GM12878 (cell line): ENCODE measurements around the gene RCC1. TPM values are rescaled to one million over a fixed set of nuclear protein-coding genes. Genes with fewer than 3 reads are reported as not detected.
A peak's percentile ranks its signal among the peaks of the same experiment; 100 is the strongest.

Source experiments
- ATF7 ChIP-seq: fragments of 450-650 bp; IDR thresholded peaks from 2 replicates; pipeline ENCODE4 v1.6.1; 2016; ENCODE audit warnings: low read depth, mild to moderate bottlenecking
- BHLHE40 ChIP-seq, 2 experiments: fragments of 450-650 bp in 1 of 2; IDR thresholded peaks; 2 replicates each; pipeline ENCODE4 v1.6.1; 2011 to 2017; ENCODE audit warnings: low read depth in 2 of 2, borderline replicate concordance in 1 of 2, improper control_type of control experiment in 1 of 2, low read length in 1 of 2, mild to moderate bottlenecking in 1 of 2
- BMI1 ChIP-seq: fragments of 450-650 bp; IDR thresholded peaks from 2 replicates; pipeline ENCODE4 v1.6.1; 2016; ENCODE audit warnings: mild to moderate bottlenecking, moderate library complexity, borderline replicate concordance
- CREB1 ChIP-seq: IDR thresholded peaks from 2 replicates; pipeline ENCODE4 v1.6.1; 2012; ENCODE audit warnings: low read depth, mild to moderate bottlenecking, inconsistent platforms
- EP300 ChIP-seq, 2 experiments: fragments of 150-350 bp in 1 of 2; IDR thresholded peaks; 2 replicates each; pipeline ENCODE4 v1.6.1; 2011 to 2012; ENCODE audit warnings: low read depth in 2 of 2, low read length in 2 of 2, borderline replicate concordance in 1 of 2, improper control_type of control experiment in 1 of 2, inconsistent platforms in 1 of 2; ENCODE audit not compliant: control insufficient read depth in 1 of 2
- EZH2 ChIP-seq: IDR thresholded peaks from 2 replicates; pipeline ENCODE4 v1.6.1; 2012; ENCODE audit warnings: low read depth, mild to moderate bottlenecking, control low read depth, inconsistent platforms, low read length, borderline replicate concordance; ENCODE audit not compliant: control insufficient read depth
- GABPA ChIP-seq: IDR thresholded peaks from 2 replicates; pipeline ENCODE4 v1.6.1; 2014; ENCODE audit warnings: antibody characterized with exemption, low read depth, mild to moderate bottlenecking, inconsistent platforms
- GATAD2B ChIP-seq: fragments of 450-650 bp; conservative IDR thresholded peaks from 2 replicates; pipeline ENCODE4 v1.6.1; 2017; ENCODE audit warnings: low read depth, mild to moderate bottlenecking, moderate library complexity
- JUND ChIP-seq: IDR thresholded peaks from 2 replicates; pipeline ENCODE4 v1.6.1; 2012; ENCODE audit warnings: low read depth, mild to moderate bottlenecking, low read length, improper control_type of control experiment, moderate library complexity
- MXI1 ChIP-seq: fragments of 150-350 bp; IDR thresholded peaks from 2 replicates; pipeline ENCODE4 v1.6.1; 2011; ENCODE audit warnings: low read depth, mild to moderate bottlenecking, inconsistent platforms, low read length, improper control_type of control experiment
- NFIC ChIP-seq: IDR thresholded peaks from 2 replicates; pipeline ENCODE4 v1.6.1; 2012; ENCODE audit warnings: low read depth, mild to moderate bottlenecking, inconsistent platforms, low read length, moderate library complexity
- NFYB ChIP-seq: IDR thresholded peaks from 2 replicates; pipeline ENCODE4 v1.6.1; 2011; ENCODE audit warnings: low read depth, mild to moderate bottlenecking, low read length, improper control_type of control experiment, moderate library complexity; ENCODE audit not compliant: insufficient read depth
- NR2C2 ChIP-seq: IDR thresholded peaks from 2 replicates; pipeline ENCODE4 v1.6.1; 2011; ENCODE audit warnings: borderline replicate concordance, low read depth; ENCODE audit not compliant: control insufficient read depth, insufficient read length
- PAX8 ChIP-seq: fragments of 450-650 bp; IDR thresholded peaks from 2 replicates; pipeline ENCODE4 v1.6.1; 2017; ENCODE audit warnings: mild to moderate bottlenecking, moderate library complexity
- PBX3 ChIP-seq: IDR thresholded peaks from 2 replicates; pipeline ENCODE4 v1.6.1; 2011; ENCODE audit warnings: mild to moderate bottlenecking, low read depth, low read length, moderate library complexity; ENCODE audit not compliant: insufficient replicate concordance
- RBBP5 ChIP-seq: fragments of 200-600 bp; sonication (generic); conservative IDR thresholded peaks from 2 replicates; pipeline ENCODE4 v1.6.1; 2016
- SMAD1 ChIP-seq: fragments of 450-650 bp; IDR thresholded peaks from 2 replicates; pipeline ENCODE4 v1.6.1; 2018; ENCODE audit warnings: mild to moderate bottlenecking, low read depth; ENCODE audit not compliant: partially characterized antibody
- TCF7 ChIP-seq: IDR thresholded peaks from 2 replicates; pipeline ENCODE4 v1.6.1; 2014; ENCODE audit warnings: antibody characterized with exemption, borderline replicate concordance
- USF1 ChIP-seq: IDR thresholded peaks from 2 replicates; pipeline ENCODE4 v1.6.1; 2011; ENCODE audit warnings: borderline replicate concordance, low read depth, mild to moderate bottlenecking, moderate library complexity, mixed read lengths, low read length; ENCODE audit not compliant: insufficient read depth; ENCODE audit errors: extremely low read length
- YY1 ChIP-seq: IDR thresholded peaks from 2 replicates; pipeline ENCODE4 v1.6.1; 2011; ENCODE audit warnings: low read depth, mild to moderate bottlenecking, low read length
- polyA plus RNA-seq, 11 experiments: library from polyadenylated mRNA; depleted of rRNA in 4 of 11; unstranded in 6 of 11; stranded (reverse) in 5 of 11; fragments of >200 nt; fragmentation: Nextera tagmentation in 4 of 11; fragmentation: Illumina TruSeq in 1 of 11; extraction: Ambion mirVana in 4 of 11; extraction: Trizol in 1 of 11; gene quantifications; 1 replicate in 1 of 11; 2 replicates in 10 of 11; pipeline versions ENCODE4 v1.2.1 to v1.2.3, GENCODE V29; 2011 to 2016; ENCODE audit warnings: inconsistent platforms in 2 of 11, missing spikeins in 2 of 11, low read depth in 1 of 11
- total RNA-seq, 4 experiments: library from RNA; depleted of rRNA in 3 of 4; stranded (reverse); fragments of >200 nt in 3 of 4; fragmentation: Illumina TruSeq in 1 of 4; extraction: Trizol in 1 of 4; gene quantifications; 2 replicates each; pipeline versions ENCODE4 v1.2.1 to v1.2.3, GENCODE V29; 2013 to 2021
- TF ChIP-seq, protein P1 (sequence below): fragments of 450-650 bp; conservative IDR thresholded peaks from 2 replicates; pipeline ENCODE4 v1.6.1; 2017; ENCODE audit warnings: mild to moderate bottlenecking, moderate library complexity
- TF ChIP-seq, protein P2 (sequence below): fragments of 450-650 bp; IDR thresholded peaks from 2 replicates; pipeline ENCODE4 v1.6.1; 2014; ENCODE audit warnings: mild to moderate bottlenecking

The RCC1 gene
- total and polyA plus RNA-seq, 10 of the 15 experiments (the other 5 are each of a cell fraction or from before 2014, with no cell fraction given): 8.3 to 99.4 (median 74.6) TPM

- TF ChIP-seq SMAD1 (peak; percentile 96), NR2C2 (no peak), TCF7 (0 out of 2 replicates have a peak, but pooled peaks have one; percentile 18), YY1 (peak; percentile 57; the same call in 1 of the 2 replicates), PBX3 (no peak), JUND (no peak), EP300 (IDR thresholded peaks at IDR 0.05; ENCODE audit: borderline replicate concordance in 1 of 2, control insufficient read depth in 1 of 2, low read depth in 2 of 2, low read length in 2 of 2) (no peak), RBBP5 (no peak), NFYB (no peak), GATAD2B (no peak; the same call in 1 of the 2 replicates), EZH2 (no peak), USF1 (no peak), NFIC (no peak; the same call in none of the 2 replicates), BMI1 (peak; percentile 42; the same call in 1 of the 2 replicates), GABPA (peak; percentile 16; the same call in 1 of the 2 replicates), CREB1 (peak; percentile 66; the same call in 1 of the 2 replicates), MXI1 (peak; percentile 29; the same call in 1 of the 2 replicates), ATF7 (no peak; the same call in 1 of the 2 replicates), PAX8 (no peak), BHLHE40 (IDR thresholded peaks at IDR 0.05; ENCODE audit: borderline replicate concordance in 1 of 2, low read depth in 2 of 2, low read length in 1 of 2) (no peak)
- TF ChIP-seq, protein P1, sequence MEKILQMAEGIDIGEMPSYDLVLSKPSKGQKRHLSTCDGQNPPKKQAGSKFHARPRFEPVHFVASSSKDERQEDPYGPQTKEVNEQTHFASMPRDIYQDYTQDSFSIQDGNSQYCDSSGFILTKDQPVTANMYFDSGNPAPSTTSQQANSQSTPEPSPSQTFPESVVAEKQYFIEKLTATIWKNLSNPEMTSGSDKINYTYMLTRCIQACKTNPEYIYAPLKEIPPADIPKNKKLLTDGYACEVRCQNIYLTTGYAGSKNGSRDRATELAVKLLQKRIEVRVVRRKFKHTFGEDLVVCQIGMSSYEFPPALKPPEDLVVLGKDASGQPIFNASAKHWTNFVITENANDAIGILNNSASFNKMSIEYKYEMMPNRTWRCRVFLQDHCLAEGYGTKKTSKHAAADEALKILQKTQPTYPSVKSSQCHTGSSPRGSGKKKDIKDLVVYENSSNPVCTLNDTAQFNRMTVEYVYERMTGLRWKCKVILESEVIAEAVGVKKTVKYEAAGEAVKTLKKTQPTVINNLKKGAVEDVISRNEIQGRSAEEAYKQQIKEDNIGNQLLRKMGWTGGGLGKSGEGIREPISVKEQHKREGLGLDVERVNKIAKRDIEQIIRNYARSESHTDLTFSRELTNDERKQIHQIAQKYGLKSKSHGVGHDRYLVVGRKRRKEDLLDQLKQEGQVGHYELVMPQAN: peak; percentile 53
- TF ChIP-seq, protein P2, sequence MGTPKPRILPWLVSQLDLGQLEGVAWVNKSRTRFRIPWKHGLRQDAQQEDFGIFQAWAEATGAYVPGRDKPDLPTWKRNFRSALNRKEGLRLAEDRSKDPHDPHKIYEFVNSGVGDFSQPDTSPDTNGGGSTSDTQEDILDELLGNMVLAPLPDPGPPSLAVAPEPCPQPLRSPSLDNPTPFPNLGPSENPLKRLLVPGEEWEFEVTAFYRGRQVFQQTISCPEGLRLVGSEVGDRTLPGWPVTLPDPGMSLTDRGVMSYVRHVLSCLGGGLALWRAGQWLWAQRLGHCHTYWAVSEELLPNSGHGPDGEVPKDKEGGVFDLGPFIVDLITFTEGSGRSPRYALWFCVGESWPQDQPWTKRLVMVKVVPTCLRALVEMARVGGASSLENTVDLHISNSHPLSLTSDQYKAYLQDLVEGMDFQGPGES: no peak
These were observed at the start of gene RCC1 (continued) for GRCh38 chr1:28505406-28506187.
